MM.1S (cell line): ENCODE data around the gene ZNF691.

Experiments used
- DNase-seq: peaks from one replicate; pipeline ENCODE4 v3.0.0-alpha.2; 2015
- H2AFZ ChIP-seq: fragments of 300-600 bp; sonication (generic); 2 replicates; pipeline ENCODE4 v1.6.0; 2016; ENCODE audit warnings: antibody characterized with exemption, low read length
- H3F3A ChIP-seq: fragments of 300-600 bp; sonication (generic); 2 replicates; pipeline ENCODE4 v1.6.1; 2016; ENCODE audit warnings: mild to moderate bottlenecking, antibody characterized with exemption, low read length, moderate library complexity, mixed read lengths; ENCODE audit not compliant: insufficient read depth
- H3K27ac ChIP-seq: fragments of 300-600 bp; sonication (generic); 2 replicates; pipeline ENCODE4 v1.5.1; 2016; ENCODE audit warnings: mild to moderate bottlenecking, low read length
- H3K27me3 ChIP-seq: fragments of 300-600 bp; sonication (generic); replicated peaks from 2 replicates; pipeline ENCODE4 v1.6.0; 2016; ENCODE audit warnings: low read length; ENCODE audit not compliant: insufficient read depth
- H3K36me3 ChIP-seq: fragments of 300-600 bp; sonication (generic); replicated peaks from 2 replicates; pipeline ENCODE4 v1.6.1; 2016; ENCODE audit warnings: mild to moderate bottlenecking, low read length, mixed read lengths; ENCODE audit not compliant: insufficient read depth
- H3K4me1 ChIP-seq: fragments of 300-600 bp; sonication (generic); 2 replicates; pipeline ENCODE4 v1.6.1; 2016; ENCODE audit warnings: low read length, mixed read lengths
- H3K4me2 ChIP-seq: fragments of 300-600 bp; sonication (generic); 2 replicates; pipeline ENCODE4 v1.6.0; 2016; ENCODE audit warnings: low read depth, low read length
- H3K4me3 ChIP-seq: fragments of 300-600 bp; sonication (generic); 2 replicates; pipeline ENCODE4 v1.5.1; 2016; ENCODE audit warnings: low read length, mixed read lengths
- H3K79me2 ChIP-seq: fragments of 300-600 bp; sonication (generic); 2 replicates; pipeline ENCODE4 v1.6.1; 2016; ENCODE audit warnings: mixed run types, low read length, mixed read lengths
- H3K9ac ChIP-seq: fragments of 300-600 bp; sonication (generic); 2 replicates; pipeline ENCODE4 v1.6.1; 2016; ENCODE audit warnings: low read length, mixed read lengths
- H3K9me2 ChIP-seq: fragments of 300-600 bp; sonication (generic); replicated peaks from 2 replicates; pipeline ENCODE4 v1.6.1; 2016; ENCODE audit warnings: mild to moderate bottlenecking, low read length, mixed read lengths; ENCODE audit not compliant: insufficient read depth
- H3K9me3 ChIP-seq: fragments of 300-600 bp; sonication (generic); replicated peaks from 2 replicates; pipeline ENCODE4 v1.6.1; 2016; ENCODE audit warnings: mild to moderate bottlenecking, low read length, mixed read lengths; ENCODE audit not compliant: insufficient read depth
- H4K20me1 ChIP-seq: fragments of 300-600 bp; sonication (generic); 2 replicates; pipeline ENCODE4 v1.6.1; 2016; ENCODE audit warnings: mild to moderate bottlenecking, low read length, moderate library complexity, mixed read lengths; ENCODE audit not compliant: insufficient read depth
- CTCF ChIP-seq: fragments of 300-600 bp; sonication (generic); IDR thresholded peaks from 2 replicates; pipeline ENCODE4 v1.5.1; 2016; ENCODE audit warnings: antibody characterized with exemption, low read length, mixed read lengths
- EZH2 ChIP-seq: fragments of 300-600 bp; sonication (generic); optimal IDR thresholded peaks from 2 replicates; pipeline ENCODE3; 2017; ENCODE audit warnings: low read depth, mild to moderate bottlenecking, antibody characterized with exemption, low read length, mixed read lengths
- EZH2phosphoT487 ChIP-seq: fragments of 300-600 bp; sonication (generic); IDR thresholded peaks from 2 replicates; pipeline ENCODE4 v1.6.1; 2018; ENCODE audit warnings: antibody characterized with exemption, low read length

The ZNF691 gene

DNA sequence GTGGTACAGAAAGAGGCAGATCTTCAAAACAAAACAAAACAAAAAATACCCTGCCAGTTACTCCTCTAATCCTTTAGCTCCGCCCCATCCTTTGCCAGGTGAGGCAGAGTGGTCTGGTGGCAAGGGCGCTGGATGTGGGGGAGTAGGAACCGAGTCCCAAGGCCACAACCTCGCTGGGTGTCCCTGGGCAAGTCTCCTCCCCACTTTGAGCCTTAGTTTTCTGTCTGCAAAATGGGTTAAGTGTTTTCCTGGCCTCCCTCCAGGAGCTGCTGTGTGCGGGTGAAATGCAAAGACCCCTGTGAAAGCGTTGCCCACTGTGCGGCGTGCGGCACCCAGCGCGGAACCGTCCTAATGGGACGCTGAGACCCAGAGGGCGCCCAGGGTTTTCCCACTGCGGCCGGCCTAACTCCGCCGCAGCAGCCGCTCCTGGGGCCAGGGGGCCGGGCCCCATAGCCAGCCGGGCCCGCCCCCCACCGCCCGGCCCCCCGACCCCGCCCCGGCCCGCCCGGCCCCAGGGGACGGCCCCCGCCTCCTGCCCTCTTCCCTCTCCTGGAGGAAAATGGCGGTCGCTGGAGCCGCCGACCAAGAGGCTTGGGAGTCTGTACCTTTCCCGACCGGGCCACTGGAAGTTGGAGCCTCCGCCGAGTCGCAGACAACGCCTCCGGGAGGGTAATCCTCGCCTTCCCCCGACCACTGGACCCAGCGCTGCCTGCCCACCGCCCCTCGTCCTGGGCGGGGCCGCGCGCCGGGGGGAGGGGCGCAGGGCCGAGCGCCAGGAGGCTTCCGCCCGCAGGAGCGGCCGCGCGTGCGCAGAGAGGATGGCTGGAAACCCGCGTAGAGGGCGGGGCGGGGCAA is 29.6 kb upstream of the ZNF691 start, which contains the start of the genes ERMAP and SVBP:
TSS of gene ERMAP (plus strand) at position 538 of the 855 bp plus-strand sequence. CDS start 13,327 bp downstream, outside the sequence.
TSS of gene SVBP (minus strand) at position 813 of the 855 bp plus-strand sequence. CDS start 853 bp downstream, outside the sequence.
- Histone ChIP-seq H3K4me2 (peak within 1 kb of the TSS; percentile 90), H2AFZ (peak within 1 kb of the TSS; percentile 98), H3K79me2 (no peaks in the 10 kb centered on the region), H3F3A (peaks cover 8% of the 10 kb centered on the region; the same call in 1 of the 2 replicates), H3K4me3 (peak within 1 kb of the TSS; percentile 89), H3K9ac (peak within 1 kb of the TSS; percentile 94), H3K4me1 (peaks cover 6% of the 10 kb centered on the region), H3K9me2 (no peaks in the 10 kb centered on the region), H3K9me3 (no peaks in the 10 kb centered on the region), H3K27me3 (no peaks in the 10 kb centered on the region), H3K36me3 (no peaks in the 10 kb centered on the region), H4K20me1 (no peaks in the 10 kb centered on the region), H3K27ac (peak within 1 kb of the TSS; percentile 75)
- DNase-seq = peak; percentile 91
- TF ChIP-seq EZH2 (no peak), EZH2phosphoT487 (no peak), CTCF (no peak)

DNA sequence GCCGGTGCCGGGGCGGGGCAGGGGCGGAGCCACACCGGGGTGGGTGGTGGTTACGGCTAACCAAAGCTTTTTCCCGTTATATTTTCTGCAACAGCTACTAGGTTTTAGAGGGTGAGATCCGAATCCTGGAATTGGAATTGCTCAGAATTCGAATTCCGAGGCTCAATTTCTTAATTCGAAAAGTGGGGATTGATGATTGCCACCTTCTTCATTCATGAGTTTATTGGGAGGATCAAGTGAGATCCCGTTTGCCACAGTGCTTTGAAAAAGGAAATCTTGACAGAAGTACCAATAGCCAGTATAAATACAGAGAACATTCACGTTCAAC is 29.0 kb upstream of the ZNF691 start:
- TF ChIP-seq CTCF (no peak), EZH2phosphoT487 (no peak), EZH2 (no peak)
- no peak for DNase-seq
- peak overlapping the region; percentile 39; the same call in 1 of the 2 replicates for H2AFZ ChIP-seq
- H3K4me3 ChIP-seq = peak overlapping the region; percentile 53
- H4K20me1 ChIP-seq = no peaks in the 10 kb centered on the region
- H3K4me2 ChIP-seq = peak overlapping the region; percentile 70
- H3K27ac ChIP-seq = no peak overlapping the region
- H3K9me3 ChIP-seq = no peaks in the 10 kb centered on the region
- no peak overlapping the region; the same call in 1 of the 2 replicates for H3K9ac ChIP-seq
- no peaks in the 10 kb centered on the region for H3K27me3 ChIP-seq
- no peaks in the 10 kb centered on the region for H3K79me2 ChIP-seq
- H3K4me1 ChIP-seq = peaks cover 6% of the 10 kb centered on the region
- H3F3A ChIP-seq = peaks cover 8% of the 10 kb centered on the region; the same call in 1 of the 2 replicates
- H3K9me2 ChIP-seq = no peaks in the 10 kb centered on the region
- H3K36me3 ChIP-seq = no peaks in the 10 kb centered on the region

DNA sequence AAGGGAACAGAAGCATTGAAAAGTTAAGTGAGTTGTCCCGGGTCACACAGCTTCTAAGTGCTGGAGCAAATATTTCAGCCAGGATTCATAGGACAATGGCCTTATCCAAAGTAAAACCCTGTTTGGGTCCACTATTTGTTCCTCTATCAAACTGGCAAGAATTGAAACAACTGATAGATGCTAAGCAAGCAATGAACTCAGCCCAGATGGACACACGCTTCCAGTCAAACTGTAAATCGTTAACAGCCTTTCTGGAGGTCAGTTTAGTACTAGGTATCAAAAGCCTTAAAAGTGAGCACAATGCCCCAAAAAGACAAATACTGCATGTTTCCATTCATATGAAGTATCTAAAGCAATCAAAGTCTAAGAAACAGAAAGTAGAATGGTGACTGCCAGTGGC is 28.4 kb upstream of the ZNF691 start:
- Histone ChIP-seq H4K20me1 (no peaks in the 10 kb centered on the region), H2AFZ (no peak overlapping the region), H3K4me1 (peaks cover 6% of the 10 kb centered on the region), H3K9ac (no peak overlapping the region), H3F3A (peaks cover 8% of the 10 kb centered on the region; the same call in 1 of the 2 replicates), H3K4me3 (no peak overlapping the region), H3K36me3 (no peaks in the 10 kb centered on the region), H3K27ac (no peak overlapping the region), H3K9me3 (no peaks in the 10 kb centered on the region), H3K27me3 (no peaks in the 10 kb centered on the region), H3K9me2 (no peaks in the 10 kb centered on the region), H3K4me2 (no peak overlapping the region), H3K79me2 (no peaks in the 10 kb centered on the region)
- no peak for DNase-seq
- TF ChIP-seq EZH2 = no peak
- TF ChIP-seq EZH2phosphoT487 = no peak
- TF ChIP-seq CTCF = no peak
